ENCODE measurements around the gene CIBAR2. TPM values are rescaled to one million over a fixed set of nuclear protein-coding genes. Genes with fewer than 3 reads are reported as not detected.
A peak's percentile ranks its signal among the peaks of the same experiment; 100 is the strongest.

CIBAR2 gene
- total RNA-seq, 1 donor from 2014 or later, result not detected

- no peaks in the 10 kb centered on the region for H3K27me3 ChIP-seq
- intact Hi-C loops (cut with DNase I), result no loop called here
- no peak for TF ChIP-seq CTCF (IDR thresholded peaks at IDR 0.05)
- no peaks in the 10 kb centered on the region for H3K9me3 ChIP-seq
- peak; percentile 4 for ATAC-seq
- no peak for DNase-seq
- H3K36me3 ChIP-seq, result no peaks in the 10 kb centered on the region
- no peak overlapping the region for H3K4me3 ChIP-seq
- H3K27ac ChIP-seq, result no peak overlapping the region
- H3K4me1 ChIP-seq, result peaks cover 14% of the 10 kb centered on the region
Observed at GRCh38 chr16:85090873-85091521, 21.3 kb downstream of the CIBAR2 start.

- H3K9me3 ChIP-seq, result no peaks in the 10 kb centered on the region
- ATAC-seq, result no peak
- H3K4me3 ChIP-seq, result no peak overlapping the region
- no peaks in the 10 kb centered on the region for H3K27me3 ChIP-seq
- intact Hi-C loops (cut with DNase I), result no loop called here
- H3K36me3 ChIP-seq, result no peaks in the 10 kb centered on the region
- no peak for DNase-seq
- no peak for TF ChIP-seq CTCF (IDR thresholded peaks at IDR 0.05)
- H3K4me1 ChIP-seq, result peaks cover 14% of the 10 kb centered on the region
- H3K27ac ChIP-seq, result no peak overlapping the region
Observed at GRCh38 chr16:85090181-85090580, 22.1 kb downstream of the CIBAR2 start.

GRCh38 chr16:85089525-85089924 lies 22.7 kb downstream of the CIBAR2 start:
- ATAC-seq, result peak; percentile 52
- Histone ChIP-seq H3K27ac (no peak overlapping the region), H3K4me1 (peaks cover 14% of the 10 kb centered on the region), H3K27me3 (no peaks in the 10 kb centered on the region), H3K36me3 (no peaks in the 10 kb centered on the region), H3K9me3 (no peaks in the 10 kb centered on the region), H3K4me3 (no peak overlapping the region)
- TF ChIP-seq CTCF (IDR thresholded peaks at IDR 0.05), result no peak
- intact Hi-C loops (cut with DNase I), result no loop called here
- DNase-seq, result peak; percentile 69

- no peak for TF ChIP-seq CTCF (IDR thresholded peaks at IDR 0.05)
- no peak overlapping the region for H3K27ac ChIP-seq
- no peaks in the 10 kb centered on the region for H3K27me3 ChIP-seq
- no peaks in the 10 kb centered on the region for H3K36me3 ChIP-seq
- no peak for DNase-seq
- intact Hi-C loops (cut with DNase I), result no loop called here
- peaks cover 14% of the 10 kb centered on the region for H3K4me1 ChIP-seq
- no peak for ATAC-seq
- H3K9me3 ChIP-seq, result no peaks in the 10 kb centered on the region
- no peak overlapping the region for H3K4me3 ChIP-seq
Observed at GRCh38 chr16:85088570-85089199, 23.6 kb downstream of the CIBAR2 start.

- Histone ChIP-seq H3K4me1 (peaks cover 14% of the 10 kb centered on the region), H3K4me3 (no peak overlapping the region), H3K36me3 (no peaks in the 10 kb centered on the region), H3K27ac (no peak overlapping the region), H3K27me3 (no peaks in the 10 kb centered on the region), H3K9me3 (no peaks in the 10 kb centered on the region)
- DNase-seq, result no peak
- no peak for ATAC-seq
- intact Hi-C loops (cut with DNase I), result no loop called here
- no peak for TF ChIP-seq CTCF (IDR thresholded peaks at IDR 0.05)
Observed at GRCh38 chr16:85087899-85088569, 24.2 kb downstream of the CIBAR2 start.
